ENCODE data around the gene CSRNP3. TPM values are rescaled to one million over a fixed set of nuclear protein-coding genes. Genes with fewer than 3 reads are reported as not detected.
"Not testable (repeated sequence)": the region's sequence is repeated elsewhere in the genome, so short reads cannot be mapped to it uniquely, and the experiment has no call there.

The CSRNP3 gene
- total and polyA plus RNA-seq, 4 donors = 0.20 to 5.4 (median 2.1) TPM

DNA sequence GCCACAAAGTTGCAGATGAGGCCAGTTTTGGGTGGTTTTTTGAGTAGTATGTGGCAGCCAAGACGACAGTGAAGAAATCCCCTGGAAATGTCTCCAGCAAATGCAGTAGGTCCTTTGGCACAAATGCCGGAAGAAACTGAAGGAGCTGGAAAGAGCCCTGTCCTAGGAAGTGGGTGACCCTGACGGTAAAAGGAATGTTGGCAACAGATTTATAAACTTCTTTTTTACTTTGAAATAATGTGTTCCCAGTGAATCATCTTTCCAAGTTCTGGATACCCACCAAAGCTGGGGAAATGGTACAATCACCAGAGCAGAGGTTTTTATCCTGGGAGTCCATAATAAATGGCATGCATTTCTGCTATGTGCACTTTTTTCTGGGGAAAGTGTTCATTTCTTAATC is 112.9 kb downstream of the CSRNP3 start:
- peak in 1 of 2 donors; percentile 53 for DNase-seq
- Histone ChIP-seq H3K9me3 (ENCODE audit: control insufficient read depth, low read length) (no peaks in the 10 kb centered on the region), H3K27ac (ENCODE audit: low read depth in 1 of 2, low read length in 2 of 2) (no peak overlapping the region), H3K36me3 (ENCODE audit: control insufficient read depth in 1 of 2, insufficient read depth in 2 of 2, low read length in 1 of 2) (no peaks in the 10 kb centered on the region), H3K4me3 (ENCODE audit: low read length in 2 of 2) (no peak overlapping the region), H3K27me3 (ENCODE audit: control insufficient read depth in 1 of 2, insufficient read depth in 2 of 2, low read length in 1 of 2) (no peaks in the 10 kb centered on the region), H3K4me1 (ENCODE audit: control insufficient read depth in 1 of 2, insufficient read depth in 2 of 2, low read length in 2 of 2) (peaks cover 0 to 5% of the 10 kb centered on the region in 2 donors)
- WGBS, 2 donors = 4 to 6% methylated on average over 3 of the region's 3 CpGs
- intact Hi-C loops (cut with DNase I) = loop anchor here in 1 of 2 donors (5.0 kb wide), 1 partner anchor 100 kb away; no protein-coding TSS in a partner anchor
- ATAC-seq (ENCODE audit: low FRiP score) = peak; percentile 46

- 3 to 10% methylated on average over 1 of the region's 1 CpG for WGBS, 2 donors
- Histone ChIP-seq H3K27ac (ENCODE audit: low read depth in 1 of 2, low read length in 2 of 2) (no peak overlapping the region), H3K4me1 (ENCODE audit: control insufficient read depth in 1 of 2, insufficient read depth in 2 of 2, low read length in 2 of 2) (peaks cover 0 to 5% of the 10 kb centered on the region in 2 donors), H3K9me3 (ENCODE audit: control insufficient read depth, low read length) (no peaks in the 10 kb centered on the region), H3K4me3 (ENCODE audit: low read length in 2 of 2) (no peak overlapping the region), H3K27me3 (ENCODE audit: control insufficient read depth in 1 of 2, insufficient read depth in 2 of 2, low read length in 1 of 2) (no peaks in the 10 kb centered on the region), H3K36me3 (ENCODE audit: control insufficient read depth in 1 of 2, insufficient read depth in 2 of 2, low read length in 1 of 2) (no peaks in the 10 kb centered on the region)
- intact Hi-C loops (cut with DNase I) = loop anchor here in 1 of 2 donors (5.0 kb wide), 1 partner anchor 99 kb away; no protein-coding TSS in a partner anchor
- DNase-seq (no peak), ATAC-seq (ENCODE audit: low FRiP score) (no peak)
Measured at GRCh38 chr2:165582863-165583506, 113.5 kb downstream of the CSRNP3 start.

DNA sequence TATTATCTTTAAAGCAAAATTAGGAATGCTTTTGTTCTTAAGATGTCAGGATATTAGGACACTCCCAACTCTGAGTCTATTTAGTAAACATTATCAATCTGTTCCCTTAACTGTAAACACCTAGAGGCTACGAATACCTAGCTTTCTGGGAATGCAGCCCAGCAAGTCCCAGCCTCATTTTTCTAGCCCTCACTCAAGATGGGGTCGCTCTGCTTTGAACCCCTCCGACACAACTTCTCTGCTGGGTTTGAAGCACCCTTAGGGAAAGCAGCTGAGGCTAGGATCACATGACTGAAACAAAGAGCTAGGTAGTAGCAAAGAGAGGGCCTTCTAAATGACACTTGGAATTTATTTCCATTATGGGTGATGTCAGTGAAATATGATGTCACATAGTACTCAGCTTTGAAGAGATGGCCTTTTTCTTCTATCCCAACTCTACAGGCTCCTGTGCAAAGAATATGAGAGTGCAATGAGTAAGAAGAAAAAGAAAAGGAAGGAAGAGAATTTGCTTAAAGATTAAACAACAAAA is 114.7 kb downstream of the CSRNP3 start:
- ATAC-seq (ENCODE audit: low FRiP score) = no peak

DNA sequence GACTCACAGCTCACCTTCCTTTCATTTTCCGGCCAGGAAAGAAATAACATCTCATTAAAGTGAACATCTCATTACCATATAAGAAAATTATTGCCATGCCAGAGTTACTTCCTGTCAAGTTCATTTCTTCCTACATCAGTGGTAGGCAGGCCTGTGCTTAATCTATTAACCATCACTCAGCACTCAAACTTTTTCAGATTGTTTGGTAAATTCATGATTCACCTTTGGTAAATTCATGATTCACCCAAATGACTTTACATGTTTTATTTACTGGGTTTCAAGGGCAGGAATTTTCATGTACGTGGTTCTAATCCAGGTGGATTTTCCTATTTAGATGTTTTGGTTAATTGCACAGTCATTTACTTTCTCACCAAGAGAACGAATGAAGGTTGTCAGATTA is 116.5 kb downstream of the CSRNP3 start:
- intact Hi-C loops (cut with DNase I) = no loop called here
- Histone ChIP-seq H3K4me1 (ENCODE audit: control insufficient read depth in 1 of 2, insufficient read depth in 2 of 2, low read length in 2 of 2) (peaks cover 0 to 4% of the 10 kb centered on the region in 2 donors), H3K4me3 (ENCODE audit: low read length in 2 of 2) (no peak overlapping the region), H3K27me3 (ENCODE audit: control insufficient read depth in 1 of 2, insufficient read depth in 2 of 2, low read length in 1 of 2) (no peaks in the 10 kb centered on the region), H3K36me3 (ENCODE audit: control insufficient read depth in 1 of 2, insufficient read depth in 2 of 2, low read length in 1 of 2) (no peaks in the 10 kb centered on the region), H3K27ac (ENCODE audit: low read depth in 1 of 2, low read length in 2 of 2) (no peak overlapping the region), H3K9me3 (ENCODE audit: control insufficient read depth, low read length) (no peaks in the 10 kb centered on the region)
- ATAC-seq (ENCODE audit: low FRiP score) = no peak
- no peak for DNase-seq
- 96 to 97% methylated on average over 3 of the region's 3 CpGs for WGBS, 2 donors

More for the DNA sequence above, 114.7 kb downstream of the CSRNP3 start:
- WGBS, 2 donors = 94 to 96% methylated on average over 3 of the region's 3 CpGs
- no peak for DNase-seq
- H3K4me3 ChIP-seq (ENCODE audit: low read length in 2 of 2) = no peak overlapping the region
- H3K36me3 ChIP-seq (ENCODE audit: control insufficient read depth in 1 of 2, insufficient read depth in 2 of 2, low read length in 1 of 2) = no peaks in the 10 kb centered on the region
- no peaks in the 10 kb centered on the region for H3K9me3 ChIP-seq (ENCODE audit: control insufficient read depth, low read length)
- no peaks in the 10 kb centered on the region for H3K27me3 ChIP-seq (ENCODE audit: control insufficient read depth in 1 of 2, insufficient read depth in 2 of 2, low read length in 1 of 2)
- no peak overlapping the region for H3K27ac ChIP-seq (ENCODE audit: low read depth in 1 of 2, low read length in 2 of 2)
- intact Hi-C loops (cut with DNase I) = loop anchor here in 1 of 2 donors (5.0 kb wide), 1 partner anchor 98 kb away; no protein-coding TSS in a partner anchor
- peaks cover 0 to 5% of the 10 kb centered on the region in 2 donors for H3K4me1 ChIP-seq (ENCODE audit: control insufficient read depth in 1 of 2, insufficient read depth in 2 of 2, low read length in 2 of 2)

GRCh38 chr2:165587335-165587938 is 117.9 kb downstream of the CSRNP3 start:
- intact Hi-C loops (cut with DNase I) = no loop called here
- H3K9me3 ChIP-seq (ENCODE audit: control insufficient read depth, low read length) = no peaks in the 10 kb centered on the region
- H3K27me3 ChIP-seq (ENCODE audit: control insufficient read depth in 1 of 2, insufficient read depth in 2 of 2, low read length in 1 of 2) = no peaks in the 10 kb centered on the region
- no peak for DNase-seq
- H3K27ac ChIP-seq (ENCODE audit: low read depth in 1 of 2, low read length in 2 of 2) = no peak overlapping the region
- WGBS, 2 donors = 86 to 93% methylated on average over 4 of the region's 4 CpGs
- no peaks in the 10 kb centered on the region for H3K36me3 ChIP-seq (ENCODE audit: control insufficient read depth in 1 of 2, insufficient read depth in 2 of 2, low read length in 1 of 2)
- H3K4me1 ChIP-seq (ENCODE audit: control insufficient read depth in 1 of 2, insufficient read depth in 2 of 2, low read length in 2 of 2) = peaks cover 0 to 2% of the 10 kb centered on the region in 2 donors
- no peak overlapping the region for H3K4me3 ChIP-seq (ENCODE audit: low read length in 2 of 2)
- ATAC-seq (ENCODE audit: low FRiP score) = no peak

DNA sequence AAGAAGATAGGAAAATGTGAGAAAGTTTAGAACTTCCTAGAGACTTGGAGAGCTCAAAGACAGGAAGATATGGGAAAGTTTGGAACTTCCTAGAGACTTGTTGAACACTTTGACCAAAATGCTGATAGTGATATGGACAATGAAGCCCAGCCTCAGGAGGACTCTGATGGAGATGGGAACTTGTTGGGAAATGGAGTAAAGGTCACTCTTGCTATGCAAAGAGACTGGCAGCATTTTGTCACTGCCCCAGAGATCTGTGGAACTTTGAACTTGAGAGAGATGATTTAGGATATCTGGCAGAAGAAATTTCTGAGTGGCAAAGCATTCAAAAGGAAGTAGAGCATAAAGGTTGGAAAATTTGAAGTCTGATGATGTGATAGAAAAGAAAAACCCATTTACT is 121.5 kb downstream of the CSRNP3 start:
- H3K4me3 ChIP-seq (ENCODE audit: low read length in 2 of 2); intact Hi-C loops (cut with DNase I): not testable (repeated sequence)

GRCh38 chr2:165593081-165593480 is 123.6 kb downstream of the CSRNP3 start:
- Histone ChIP-seq H3K4me1 (ENCODE audit: control insufficient read depth in 1 of 2, insufficient read depth in 2 of 2, low read length in 2 of 2) (no peaks in the 10 kb centered on the region), H3K4me3 (ENCODE audit: low read length in 2 of 2) (no peak overlapping the region), H3K27ac (ENCODE audit: low read depth in 1 of 2, low read length in 2 of 2) (no peak overlapping the region), H3K9me3 (ENCODE audit: control insufficient read depth, low read length) (no peaks in the 10 kb centered on the region), H3K36me3 (ENCODE audit: control insufficient read depth in 1 of 2, insufficient read depth in 2 of 2, low read length in 1 of 2) (no peaks in the 10 kb centered on the region), H3K27me3 (ENCODE audit: control insufficient read depth in 1 of 2, insufficient read depth in 2 of 2, low read length in 1 of 2) (no peaks in the 10 kb centered on the region)
- DNase-seq (no peak), ATAC-seq (ENCODE audit: low FRiP score) (no peak)
- intact Hi-C loops (cut with DNase I) = no loop called here
- WGBS, 2 donors = 94 to 98% methylated on average over 3 of the region's 3 CpGs

More for the DNA sequence above, 121.5 kb downstream of the CSRNP3 start:
- not testable (repeated sequence) for H3K36me3 ChIP-seq (ENCODE audit: control insufficient read depth in 1 of 2, insufficient read depth in 2 of 2, low read length in 1 of 2); H3K4me1 ChIP-seq (ENCODE audit: control insufficient read depth in 1 of 2, insufficient read depth in 2 of 2, low read length in 2 of 2); DNase-seq; H3K27me3 ChIP-seq (ENCODE audit: control insufficient read depth in 1 of 2, insufficient read depth in 2 of 2, low read length in 1 of 2); H3K27ac ChIP-seq (ENCODE audit: low read depth in 1 of 2, low read length in 2 of 2); H3K9me3 ChIP-seq (ENCODE audit: control insufficient read depth, low read length); ATAC-seq (ENCODE audit: low FRiP score)

DNA sequence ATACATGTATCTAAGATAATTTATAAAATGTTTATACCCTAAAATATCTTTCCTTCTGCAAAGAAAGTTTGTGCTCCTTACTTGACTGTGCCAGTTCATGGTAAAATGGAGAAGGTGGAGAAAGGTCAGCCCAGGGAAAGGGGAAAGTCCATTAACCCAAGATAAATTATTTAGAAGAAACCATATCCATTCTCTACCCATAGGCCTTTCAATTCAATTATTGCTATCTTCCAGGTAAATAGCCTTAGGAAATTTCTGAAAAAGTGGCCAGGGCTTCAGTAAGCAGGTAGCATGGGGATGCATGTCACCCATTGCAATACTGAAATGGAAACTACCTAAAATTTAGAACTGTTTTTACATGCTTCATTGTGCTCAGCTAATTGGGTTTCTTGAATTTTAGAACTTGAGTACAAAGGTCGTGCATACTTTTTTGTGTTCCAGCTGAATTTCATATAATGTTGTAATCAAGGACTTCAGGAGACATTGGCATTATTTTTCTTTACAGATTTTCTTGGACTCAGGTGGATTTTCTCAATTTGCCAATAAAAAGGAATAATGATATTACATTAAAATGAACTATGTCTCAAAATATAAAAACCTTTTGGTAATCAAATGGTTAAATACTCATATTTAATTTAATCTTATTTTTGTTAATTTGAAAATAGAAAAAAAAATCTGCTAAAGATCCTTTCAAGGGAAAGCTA is 124.9 kb downstream of the CSRNP3 start:
- Histone ChIP-seq H3K27me3 (ENCODE audit: control insufficient read depth in 1 of 2, insufficient read depth in 2 of 2, low read length in 1 of 2) (no peaks in the 10 kb centered on the region), H3K27ac (ENCODE audit: low read depth in 1 of 2, low read length in 2 of 2) (no peak overlapping the region), H3K4me1 (ENCODE audit: control insufficient read depth in 1 of 2, insufficient read depth in 2 of 2, low read length in 2 of 2) (no peaks in the 10 kb centered on the region), H3K4me3 (ENCODE audit: low read length in 2 of 2) (no peak overlapping the region), H3K36me3 (ENCODE audit: control insufficient read depth in 1 of 2, insufficient read depth in 2 of 2, low read length in 1 of 2) (no peaks in the 10 kb centered on the region), H3K9me3 (ENCODE audit: control insufficient read depth, low read length) (no peaks in the 10 kb centered on the region)
- ATAC-seq (ENCODE audit: low FRiP score) (no peak), DNase-seq (no peak)
- intact Hi-C loops (cut with DNase I) = no loop called here
- WGBS, 2 donors = 93 to 98% methylated on average over 1 of the region's 1 CpG
